ENCODE results near the gene ZNF154.

- TF ChIP-seq, protein P1, sequence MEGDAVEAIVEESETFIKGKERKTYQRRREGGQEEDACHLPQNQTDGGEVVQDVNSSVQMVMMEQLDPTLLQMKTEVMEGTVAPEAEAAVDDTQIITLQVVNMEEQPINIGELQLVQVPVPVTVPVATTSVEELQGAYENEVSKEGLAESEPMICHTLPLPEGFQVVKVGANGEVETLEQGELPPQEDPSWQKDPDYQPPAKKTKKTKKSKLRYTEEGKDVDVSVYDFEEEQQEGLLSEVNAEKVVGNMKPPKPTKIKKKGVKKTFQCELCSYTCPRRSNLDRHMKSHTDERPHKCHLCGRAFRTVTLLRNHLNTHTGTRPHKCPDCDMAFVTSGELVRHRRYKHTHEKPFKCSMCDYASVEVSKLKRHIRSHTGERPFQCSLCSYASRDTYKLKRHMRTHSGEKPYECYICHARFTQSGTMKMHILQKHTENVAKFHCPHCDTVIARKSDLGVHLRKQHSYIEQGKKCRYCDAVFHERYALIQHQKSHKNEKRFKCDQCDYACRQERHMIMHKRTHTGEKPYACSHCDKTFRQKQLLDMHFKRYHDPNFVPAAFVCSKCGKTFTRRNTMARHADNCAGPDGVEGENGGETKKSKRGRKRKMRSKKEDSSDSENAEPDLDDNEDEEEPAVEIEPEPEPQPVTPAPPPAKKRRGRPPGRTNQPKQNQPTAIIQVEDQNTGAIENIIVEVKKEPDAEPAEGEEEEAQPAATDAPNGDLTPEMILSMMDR (IDR thresholded peaks at IDR 0.05; ENCODE audit: low read depth, low read length): no peak
- TF ChIP-seq EZH2phosphoT487 (IDR thresholded peaks at IDR 0.05; ENCODE audit: low read depth): no peak
Measured at GRCh38 chr19:57720878-57721277, 11.9 kb upstream of the ZNF154 start.
